ENCODE data around the gene KCNIP4.

The KCNIP4 gene

DNA sequence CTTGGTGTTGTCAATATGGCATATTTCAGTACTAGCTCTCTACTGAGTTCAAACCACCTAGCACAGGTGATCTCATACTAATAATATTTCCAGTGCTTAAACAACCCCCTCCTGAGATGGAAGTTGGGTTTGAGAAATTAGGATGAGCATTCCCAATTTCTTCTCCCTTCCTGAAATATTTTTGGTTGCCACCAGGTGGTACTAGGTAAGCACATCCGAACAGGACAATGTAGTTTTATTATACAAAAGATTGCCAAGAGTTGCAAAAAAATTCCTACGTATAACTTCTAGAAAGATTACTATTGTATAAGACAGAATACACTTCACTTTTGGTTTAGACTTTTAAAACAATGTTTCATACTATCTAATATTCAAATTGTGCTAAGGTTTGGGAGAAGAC, 763.8 kb downstream of the KCNIP4 start:
- no peak for DNase-seq (ENCODE audit: low spot score)

DNA sequence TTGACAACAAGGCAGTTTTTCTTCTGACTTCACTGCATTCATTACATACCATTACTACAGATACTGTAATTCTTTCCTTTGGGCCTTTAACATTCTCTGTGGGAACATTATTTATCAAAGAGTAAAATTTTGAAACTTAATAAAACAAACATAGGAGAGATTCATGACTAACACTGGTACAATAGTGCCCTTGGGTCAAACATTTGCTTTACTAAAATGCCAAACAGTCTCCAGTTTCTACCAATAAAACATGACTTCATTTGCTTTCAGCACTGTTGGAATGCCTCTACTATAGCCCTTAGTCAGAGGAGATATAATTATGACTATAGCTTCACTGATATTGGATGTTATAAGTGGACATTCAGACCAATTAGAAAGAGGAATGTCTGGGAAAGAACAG, 766.9 kb downstream of the KCNIP4 start:
- DNase-seq (ENCODE audit: low spot score), result no peak

DNA sequence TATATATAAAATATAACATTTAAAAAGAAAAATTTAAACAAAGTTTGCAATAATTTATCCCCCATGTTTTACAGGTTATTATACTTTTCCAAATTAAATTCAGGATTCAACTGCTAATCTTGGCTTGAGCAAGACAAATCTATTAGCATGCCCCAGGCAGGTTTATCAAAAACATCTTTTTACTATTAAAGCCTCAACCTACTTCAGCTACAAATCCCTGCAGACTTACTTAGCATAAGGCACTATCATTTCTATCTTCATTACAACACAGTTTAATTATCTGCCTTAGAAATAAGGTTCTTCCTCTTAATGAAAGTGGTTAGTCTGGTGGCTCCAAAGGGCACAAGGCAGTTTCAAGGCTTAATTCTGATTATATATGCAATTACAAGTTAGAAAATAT, 770.7 kb downstream of the KCNIP4 start:
- DNase-seq (ENCODE audit: low spot score), result no peak

DNA sequence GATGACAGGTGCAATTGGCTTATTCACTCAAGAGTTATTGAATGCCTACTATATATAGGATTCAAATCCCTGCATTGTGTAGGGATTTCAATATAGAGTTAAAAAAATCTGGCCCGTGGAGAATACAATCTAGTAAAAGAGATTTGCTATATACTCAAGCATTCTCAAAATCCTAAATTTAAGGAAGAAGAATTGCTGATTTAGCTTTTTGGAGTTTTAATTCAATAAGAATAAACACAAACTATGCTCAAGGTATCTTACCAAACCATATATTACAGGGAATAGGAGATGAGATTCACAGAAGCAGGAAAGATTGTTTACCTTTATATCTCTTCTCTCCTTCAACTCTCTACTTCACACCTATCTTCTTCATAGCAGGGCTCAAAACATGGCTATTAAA, 771.5 kb downstream of the KCNIP4 start:
- no peak for DNase-seq (ENCODE audit: low spot score)

DNA sequence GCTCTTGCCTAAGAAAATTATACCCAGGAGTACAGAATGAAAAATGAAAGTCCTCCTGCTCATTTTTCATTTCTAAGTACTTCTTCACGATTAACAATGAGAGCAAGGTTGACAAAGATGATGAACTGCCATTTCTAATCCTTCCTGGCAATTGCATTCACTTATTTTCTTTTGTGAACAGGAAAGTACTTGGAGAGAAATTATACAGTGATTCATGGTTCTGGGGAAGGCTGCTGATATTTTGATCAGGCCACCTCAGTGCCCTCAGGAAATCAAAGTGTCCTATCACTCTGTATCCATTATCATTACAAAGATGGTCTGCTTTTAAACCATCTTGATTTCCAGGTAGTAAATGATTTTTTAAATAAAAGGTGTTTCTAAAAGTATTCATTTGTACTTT, 780.9 kb downstream of the KCNIP4 start:
- no peak for DNase-seq (ENCODE audit: low spot score)

DNA sequence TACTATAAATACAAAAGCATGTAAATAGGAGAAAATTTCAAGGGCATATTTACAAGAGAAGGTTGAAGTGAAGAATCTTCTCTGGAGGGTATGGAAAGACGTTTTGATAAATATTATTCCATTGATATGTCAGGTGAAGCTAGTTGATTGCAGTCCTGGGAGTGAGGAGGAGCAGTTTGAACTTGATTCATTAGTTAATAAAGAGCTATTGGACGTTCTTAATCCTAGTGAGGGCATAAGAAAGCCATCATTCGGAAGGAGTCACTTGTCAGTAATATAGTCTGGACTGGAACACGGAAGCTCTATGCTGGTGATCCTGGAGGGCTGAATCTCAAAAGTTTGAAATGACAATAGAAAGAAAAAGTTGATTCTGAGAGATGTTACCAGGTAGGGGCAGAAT, 793.2 kb downstream of the KCNIP4 start:
- DNase-seq (ENCODE audit: low spot score), result no peak

DNA sequence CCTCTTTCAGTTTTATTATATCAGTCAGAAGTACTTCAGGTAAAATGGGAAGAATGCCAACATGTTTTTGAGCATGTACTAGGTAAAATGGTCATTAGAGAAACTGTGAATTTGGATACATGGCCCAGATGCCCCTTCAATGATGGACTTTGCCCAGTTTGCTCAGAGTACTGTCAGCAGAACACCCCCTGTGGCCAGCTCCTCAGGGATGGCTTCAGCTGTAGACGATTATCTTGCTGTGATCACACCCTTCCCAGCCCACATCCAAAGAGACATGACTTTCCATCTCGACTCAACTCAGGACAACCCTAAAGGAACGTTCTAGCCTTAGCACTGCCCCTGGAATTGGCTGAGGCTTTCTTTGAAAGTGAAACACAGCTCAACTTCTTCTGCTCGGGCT, 809.2 kb downstream of the KCNIP4 start:
- DNase-seq (ENCODE audit: low spot score), result no peak

DNA sequence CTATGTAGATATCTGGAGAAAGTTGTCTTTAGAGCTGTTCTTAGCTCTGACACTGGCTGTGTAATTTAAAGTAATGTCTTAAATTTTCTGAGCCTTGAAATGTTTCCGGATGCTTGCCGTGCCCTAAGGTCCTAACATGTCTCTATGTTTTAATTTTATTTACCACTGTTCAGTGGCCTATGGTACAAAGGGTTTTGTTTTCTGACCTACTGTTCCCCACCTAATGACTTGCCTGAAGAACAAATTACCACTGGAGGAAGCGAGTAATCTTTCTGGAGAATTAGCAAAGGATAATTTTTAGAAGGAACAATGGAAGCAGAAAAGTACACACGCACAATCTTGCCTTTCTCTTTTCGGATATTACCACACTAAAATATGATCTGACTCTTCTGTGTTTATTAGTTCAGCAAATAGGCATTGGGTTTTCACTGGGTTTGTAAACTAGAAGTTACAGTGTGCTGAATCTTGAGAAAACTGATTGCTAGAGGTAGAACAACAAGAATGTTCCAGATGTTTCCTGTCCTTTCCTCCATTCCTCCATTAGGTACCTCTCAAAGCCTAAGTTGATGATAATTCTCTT, 812.4 kb downstream of the KCNIP4 start:
- DNase-seq (ENCODE audit: low spot score), result no peak

DNA sequence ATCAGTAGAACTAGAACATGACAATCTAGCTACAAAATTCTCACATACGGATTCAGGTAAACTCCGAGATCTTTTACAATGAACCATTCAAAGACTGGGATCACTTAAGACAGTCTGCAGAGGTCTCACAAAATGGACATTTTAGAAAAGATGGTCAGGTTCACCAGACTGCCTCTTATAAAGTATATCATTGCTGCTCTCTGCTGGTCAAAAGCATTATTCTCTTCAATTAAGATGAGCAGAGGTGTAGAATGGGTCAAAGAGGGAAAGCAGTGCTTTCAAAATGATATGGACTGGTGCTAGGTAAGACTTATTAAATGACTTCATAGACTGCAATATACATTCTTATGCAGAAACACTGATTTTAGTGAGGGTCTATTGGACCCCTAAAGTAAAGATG, 813.6 kb downstream of the KCNIP4 start:
- DNase-seq (ENCODE audit: low spot score), result peak; percentile 11

DNA sequence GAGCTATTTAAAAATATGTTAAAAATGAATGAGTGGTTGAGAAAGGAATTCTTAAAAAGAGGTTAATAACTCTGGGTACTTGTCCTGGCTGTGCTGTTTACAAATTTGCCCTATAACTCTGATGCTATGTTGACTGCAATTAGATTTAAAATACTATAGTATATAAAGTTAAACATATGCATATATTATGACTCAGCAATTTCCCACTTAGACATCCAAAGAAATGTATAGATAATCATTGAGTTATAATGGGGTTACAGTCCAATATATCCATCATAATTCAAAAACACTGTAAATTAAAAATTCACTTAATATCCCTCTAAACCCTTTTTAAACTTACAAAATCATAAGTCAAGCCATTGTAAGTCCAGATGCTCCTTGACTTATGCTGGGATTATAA, 818.0 kb downstream of the KCNIP4 start:
- DNase-seq (ENCODE audit: low spot score), result no peak

DNA sequence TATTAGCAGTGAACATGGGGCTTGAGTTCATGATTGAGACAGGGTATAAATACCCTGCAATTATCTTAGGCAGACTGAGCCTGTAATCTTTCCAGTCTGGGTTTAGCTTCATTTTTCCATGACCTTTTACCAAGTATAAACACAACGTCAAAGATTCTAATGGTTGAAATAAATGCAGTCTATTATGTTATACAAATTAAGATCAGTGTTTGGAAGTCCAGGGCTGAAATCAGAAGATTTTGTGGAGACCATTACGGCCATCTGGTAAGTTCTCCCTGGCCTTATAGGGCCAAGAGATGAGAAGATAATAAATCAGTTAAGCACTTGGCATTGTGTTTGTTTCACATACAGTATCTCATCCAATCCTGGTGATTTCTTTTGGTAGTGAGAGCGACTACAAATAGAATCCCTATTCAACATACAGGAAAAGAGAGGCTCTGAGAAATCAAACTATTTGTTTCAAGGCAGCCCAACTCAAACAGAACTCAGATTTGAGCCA, 822.5 kb downstream of the KCNIP4 start:
- no peak for DNase-seq (ENCODE audit: low spot score)

DNA sequence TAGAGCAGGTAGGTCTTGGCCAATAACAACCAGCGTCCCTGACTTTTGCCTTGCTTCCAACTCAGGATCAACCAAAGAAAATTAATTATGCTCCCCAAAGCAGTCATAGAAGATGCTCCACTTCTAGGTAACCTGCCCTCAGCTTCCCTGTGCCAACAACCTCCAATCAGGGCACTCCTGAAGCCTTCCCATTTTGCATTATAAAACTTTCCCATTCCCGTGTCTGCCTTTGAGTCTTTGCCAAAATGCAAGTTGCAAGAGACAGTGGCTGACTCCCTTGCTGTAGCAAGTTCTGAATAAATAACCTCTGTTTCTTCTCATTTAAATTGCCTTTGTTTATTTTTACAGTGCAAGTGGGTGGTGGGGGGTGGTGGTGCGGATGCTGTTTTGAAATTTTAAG, 830.3 kb downstream of the KCNIP4 start:
- DNase-seq (ENCODE audit: low spot score), result no peak

DNA sequence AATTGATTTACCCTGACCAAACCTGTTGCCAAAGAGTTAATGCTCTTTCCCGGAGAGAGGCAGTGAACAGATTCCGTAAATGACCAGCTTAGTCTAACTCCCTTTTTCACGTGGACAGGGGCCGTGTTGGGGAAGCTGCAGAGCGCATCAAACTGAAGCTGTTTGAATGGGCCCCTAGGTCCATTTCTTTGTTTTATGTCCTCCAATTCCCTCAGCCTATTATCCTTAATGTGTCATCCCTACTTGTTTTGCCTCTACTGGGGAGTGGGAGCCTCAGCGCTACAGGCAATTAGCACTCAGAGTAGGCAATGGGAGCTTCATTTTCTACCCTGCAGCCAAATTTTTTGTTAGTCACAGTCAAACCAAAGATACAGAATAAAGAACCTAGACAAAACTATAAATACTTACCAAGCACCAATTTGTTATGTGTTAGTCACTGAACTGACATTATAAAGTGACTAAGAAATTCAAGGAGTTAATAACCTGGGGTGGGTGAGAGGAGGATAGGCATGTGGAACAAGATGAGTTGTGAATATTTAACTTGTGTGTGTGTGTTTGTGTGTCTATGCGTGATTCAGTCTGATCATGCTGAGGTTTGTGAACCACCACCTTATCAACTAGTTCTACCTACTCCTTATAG, 830.9 kb downstream of the KCNIP4 start:
- no peak for DNase-seq (ENCODE audit: low spot score)

DNA sequence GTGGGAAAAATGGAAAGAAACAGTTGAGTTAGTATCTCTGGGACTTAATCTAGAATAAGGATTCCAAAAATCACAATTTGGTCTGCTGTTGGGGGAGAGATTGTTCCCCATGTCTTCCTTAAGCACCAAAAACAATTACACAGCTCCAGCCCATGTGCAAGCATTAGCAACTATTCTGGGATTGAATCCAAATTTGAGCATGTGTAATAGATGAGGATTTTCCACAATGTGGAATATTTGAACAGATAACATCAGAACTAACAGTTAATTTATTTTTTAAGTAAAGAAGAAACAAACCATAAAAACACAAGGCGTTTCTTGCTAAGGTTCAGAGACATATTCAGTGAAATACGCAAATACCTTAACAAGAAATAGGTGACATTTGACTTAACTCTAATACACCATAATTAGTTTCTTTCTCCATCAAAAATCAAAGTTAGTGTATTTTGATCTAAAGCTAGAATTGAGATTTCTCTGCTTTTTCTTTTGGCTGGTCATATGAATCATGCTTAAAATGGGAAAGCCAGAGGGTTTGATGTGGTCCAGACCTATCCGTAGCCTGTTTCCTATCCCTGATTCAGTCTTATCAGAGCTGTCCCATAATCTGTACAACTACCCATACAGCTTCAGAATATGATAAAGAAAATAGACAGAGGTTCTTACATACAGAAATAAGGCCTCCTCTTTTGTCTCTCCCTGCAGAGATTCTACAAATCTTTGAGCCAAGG, 834.9 kb downstream of the KCNIP4 start:
- DNase-seq (ENCODE audit: low spot score), result no peak

DNA sequence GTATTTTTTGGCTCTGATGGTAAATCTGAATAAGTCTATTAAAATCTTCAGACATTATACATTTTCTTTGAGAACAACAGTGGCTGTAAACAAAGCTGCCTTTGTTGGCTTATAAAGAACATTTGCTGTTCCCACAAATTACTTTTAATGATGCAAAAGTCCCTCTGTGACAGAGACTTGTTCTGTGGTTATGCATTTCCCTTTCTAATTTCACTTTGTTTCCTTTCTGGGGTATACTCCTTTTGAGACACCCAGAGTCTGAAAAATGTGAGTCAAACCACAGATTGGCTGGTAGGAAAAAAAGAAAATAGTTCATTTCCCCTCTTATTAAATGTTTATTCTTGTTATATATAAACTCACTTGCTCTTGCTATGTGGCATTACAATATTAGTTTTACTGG, 845.9 kb downstream of the KCNIP4 start:
- no peak for DNase-seq (ENCODE audit: low spot score)

DNA sequence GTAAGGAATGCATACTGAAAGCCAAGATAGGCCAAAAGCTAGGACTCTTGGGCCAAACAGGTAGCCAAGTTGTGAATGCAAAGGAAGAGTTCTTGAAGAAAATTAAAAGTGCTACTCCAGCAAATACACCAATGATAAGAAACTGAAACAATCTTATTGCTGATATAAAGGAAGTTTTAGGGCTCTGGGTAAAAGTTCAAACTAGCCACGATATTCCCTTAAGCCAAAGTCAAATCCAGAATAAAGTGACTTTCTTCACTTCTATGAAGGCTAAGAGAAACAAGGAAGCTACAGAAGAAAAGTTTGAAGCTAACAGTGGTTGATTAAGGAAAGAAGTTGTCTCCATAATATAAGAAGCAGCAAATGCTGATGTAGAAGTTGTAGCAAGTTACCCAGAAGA, 850.7 kb downstream of the KCNIP4 start:
- DNase-seq (ENCODE audit: low spot score), result no peak

DNA sequence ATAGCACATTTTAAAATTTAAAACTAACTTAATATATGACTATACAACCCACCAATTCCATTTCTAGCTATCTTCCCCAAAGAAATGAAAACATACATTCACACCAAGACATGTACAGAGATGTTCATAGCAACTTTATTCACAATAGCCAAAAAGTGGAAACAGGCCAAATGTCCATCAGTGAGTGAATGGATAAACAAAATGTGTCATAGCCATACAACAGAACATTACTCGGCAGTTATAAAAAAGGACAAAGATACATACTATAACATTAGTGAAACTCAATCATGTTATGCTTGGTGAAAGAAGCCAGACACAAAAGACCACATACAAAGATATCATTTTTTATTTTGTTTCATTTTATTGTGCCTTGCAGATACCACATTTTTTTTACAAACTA, 851.5 kb downstream of the KCNIP4 start:
- no peak for DNase-seq (ENCODE audit: low spot score)

DNA sequence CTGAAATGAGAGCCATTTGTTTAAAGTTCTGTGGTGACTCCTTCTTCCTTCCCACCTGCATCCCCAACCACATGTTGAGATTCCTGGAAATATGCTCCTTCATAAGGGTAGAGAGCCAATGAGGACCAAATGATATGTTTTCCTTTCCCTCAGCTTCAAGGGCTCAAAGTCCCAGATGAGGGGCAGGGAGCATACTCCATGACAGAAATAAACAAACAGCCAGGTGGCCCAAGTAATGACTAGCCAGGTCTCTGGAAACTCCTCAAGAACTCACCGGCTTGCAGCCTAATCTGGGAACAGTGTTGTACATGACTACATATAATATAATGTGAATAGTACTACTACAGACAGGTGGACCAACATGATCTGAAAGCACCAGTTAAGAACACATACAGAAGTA, 856.0 kb downstream of the KCNIP4 start:
- DNase-seq (ENCODE audit: low spot score), result no peak

DNA sequence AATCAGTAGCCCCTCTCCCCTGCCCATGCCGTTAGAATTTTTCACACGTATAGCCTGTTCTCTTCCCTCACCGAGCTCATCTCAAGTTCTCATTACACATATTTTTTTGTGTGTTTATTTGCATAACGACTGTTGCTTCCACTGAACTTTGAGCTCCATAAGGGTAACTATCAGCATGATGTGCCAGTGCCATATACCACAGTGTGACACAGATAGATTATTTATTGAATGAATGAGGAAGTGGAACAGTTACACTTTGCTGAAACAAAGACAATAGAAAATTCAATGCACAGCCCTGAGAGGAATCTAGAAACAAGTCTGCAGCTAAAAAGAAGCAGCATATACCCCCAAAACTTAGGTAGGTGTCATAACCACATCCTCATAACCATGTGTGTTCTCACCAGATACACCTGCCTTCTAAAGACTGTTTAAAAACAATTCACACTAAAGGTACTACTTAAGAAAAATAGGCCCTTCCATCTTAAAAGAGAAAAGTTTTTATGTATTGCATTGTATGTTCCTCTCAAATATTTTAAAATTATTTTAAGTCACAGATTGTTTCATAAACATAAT, 858.4 kb downstream of the KCNIP4 start:
- DNase-seq (ENCODE audit: low spot score), result no peak

DNA sequence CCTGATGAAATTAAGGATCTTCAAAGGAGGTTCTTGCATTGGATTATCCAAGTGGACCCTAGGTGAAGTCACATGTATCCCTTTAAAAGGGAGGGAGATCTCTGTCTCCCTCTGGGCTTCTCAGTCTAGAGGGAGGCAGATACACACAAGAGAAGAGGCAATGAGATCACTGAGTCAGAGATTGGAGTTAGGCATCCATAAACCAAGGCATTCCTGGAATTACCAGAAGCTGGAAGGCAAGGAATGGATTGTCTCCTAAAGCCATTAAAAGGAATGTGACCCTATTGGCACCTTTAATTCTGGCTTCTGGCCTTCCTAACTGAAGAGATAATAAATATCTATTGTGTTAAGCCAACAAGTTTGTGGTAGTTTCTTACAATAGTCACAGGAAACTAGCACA, 865.2 kb downstream of the KCNIP4 start:
- DNase-seq (ENCODE audit: low spot score), result no peak

DNA sequence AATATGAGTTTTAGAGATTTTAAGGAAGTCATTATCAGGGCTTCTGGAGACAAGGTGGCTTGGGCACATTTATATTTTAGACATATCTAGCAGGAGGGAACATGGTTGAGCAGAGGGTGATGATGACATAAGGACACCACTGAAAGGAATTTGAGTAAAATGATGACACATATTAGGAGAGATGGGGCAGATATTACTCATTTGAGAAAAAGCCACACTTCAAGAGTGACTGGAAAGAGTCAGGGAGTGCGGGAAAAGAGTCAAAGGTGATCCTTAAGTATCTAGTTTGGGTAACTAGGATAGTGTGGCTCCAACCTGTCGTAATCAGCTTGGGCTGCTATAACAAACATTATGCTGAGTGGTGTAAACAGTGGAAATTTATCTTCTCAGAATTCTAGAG, 870.6 kb downstream of the KCNIP4 start:
- no peak for DNase-seq (ENCODE audit: low spot score)

DNA sequence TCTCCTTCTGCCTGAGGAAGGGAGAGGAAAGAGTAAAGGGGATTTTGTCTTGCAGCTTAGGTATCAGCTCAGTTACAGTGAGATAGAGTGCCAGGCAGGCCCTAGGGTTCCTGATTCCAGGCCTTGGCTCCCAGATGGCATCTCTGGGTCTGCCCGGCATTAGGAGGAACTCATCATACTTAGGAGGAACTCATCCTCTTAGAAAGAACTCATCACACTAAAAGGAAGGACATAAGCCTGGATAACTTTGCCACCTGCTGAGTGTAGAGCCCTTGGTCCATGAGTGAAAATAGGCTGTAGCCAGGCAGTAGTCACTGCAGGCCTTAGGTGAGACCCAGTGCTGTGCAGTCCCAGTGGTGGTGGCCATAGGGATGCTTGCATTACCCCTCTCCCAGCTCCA, 881.2 kb downstream of the KCNIP4 start:
- no peak for DNase-seq (ENCODE audit: low spot score)

DNA sequence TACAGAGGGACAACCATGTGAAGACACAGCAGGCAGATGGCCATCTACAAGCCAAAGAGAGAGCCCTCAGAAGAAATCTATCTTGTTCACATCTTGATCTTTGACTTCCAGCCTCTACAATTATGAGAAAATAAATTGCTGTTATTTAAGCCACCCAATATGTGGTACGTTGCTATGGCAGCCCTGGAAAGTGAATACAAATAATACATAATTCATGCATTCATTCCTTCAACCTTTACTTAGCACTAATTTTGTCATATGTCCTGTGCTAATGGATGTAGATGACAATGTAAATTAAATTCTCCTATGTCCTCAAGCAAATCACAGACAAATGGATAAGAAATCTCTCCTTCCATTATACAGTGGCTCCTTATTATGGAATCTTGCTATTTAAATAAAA, 886.7 kb downstream of the KCNIP4 start:
- no peak for DNase-seq (ENCODE audit: low spot score)
